ENCODE data around the gene UBA52. TPM values are rescaled to one million over a fixed set of nuclear protein-coding genes. Genes with fewer than 3 reads are reported as not detected.

The UBA52 gene
- total and polyA plus RNA-seq, 10 of the 15 experiments (the other 5 are each of a cell fraction or from before 2014, with no cell fraction given): 1,131 to 2,392 (median 1,645) TPM

DNA sequence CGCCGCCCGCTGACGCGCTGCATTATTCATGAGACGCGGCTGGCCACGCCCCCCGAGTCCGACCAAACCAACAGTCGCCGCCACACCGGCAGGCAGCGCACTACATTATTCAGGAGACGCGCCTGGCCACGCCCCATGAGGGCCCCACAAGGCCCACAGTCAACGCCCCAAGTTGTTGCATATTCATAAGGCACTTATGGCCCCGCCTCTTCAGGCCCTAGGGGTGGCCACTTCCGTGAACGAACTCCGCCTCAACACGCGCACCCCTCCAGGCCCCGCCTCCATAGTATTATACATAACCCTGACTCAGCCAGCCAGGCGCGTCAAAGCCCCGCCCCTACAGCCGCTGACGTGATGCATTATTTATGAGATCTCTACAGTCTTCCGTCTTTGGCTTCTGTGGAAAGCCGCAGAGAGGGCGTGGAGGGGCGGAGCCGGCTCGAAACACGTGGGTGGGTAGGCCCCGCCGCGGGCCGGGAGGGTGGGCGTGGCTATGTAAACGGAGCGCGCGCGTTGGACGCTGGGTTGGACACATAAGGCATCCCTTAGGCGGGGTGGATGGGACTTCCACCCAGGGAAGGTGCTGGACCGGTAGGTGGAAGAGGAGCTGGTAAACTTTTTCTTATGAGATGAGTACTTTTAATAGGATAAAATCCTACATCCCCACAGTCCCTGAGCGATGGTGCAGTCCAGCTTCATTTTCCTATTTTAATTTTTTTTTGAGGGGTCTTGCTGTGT, 49.4 kb upstream of the UBA52 start (continued):
- TF ChIP-seq, protein P1, sequence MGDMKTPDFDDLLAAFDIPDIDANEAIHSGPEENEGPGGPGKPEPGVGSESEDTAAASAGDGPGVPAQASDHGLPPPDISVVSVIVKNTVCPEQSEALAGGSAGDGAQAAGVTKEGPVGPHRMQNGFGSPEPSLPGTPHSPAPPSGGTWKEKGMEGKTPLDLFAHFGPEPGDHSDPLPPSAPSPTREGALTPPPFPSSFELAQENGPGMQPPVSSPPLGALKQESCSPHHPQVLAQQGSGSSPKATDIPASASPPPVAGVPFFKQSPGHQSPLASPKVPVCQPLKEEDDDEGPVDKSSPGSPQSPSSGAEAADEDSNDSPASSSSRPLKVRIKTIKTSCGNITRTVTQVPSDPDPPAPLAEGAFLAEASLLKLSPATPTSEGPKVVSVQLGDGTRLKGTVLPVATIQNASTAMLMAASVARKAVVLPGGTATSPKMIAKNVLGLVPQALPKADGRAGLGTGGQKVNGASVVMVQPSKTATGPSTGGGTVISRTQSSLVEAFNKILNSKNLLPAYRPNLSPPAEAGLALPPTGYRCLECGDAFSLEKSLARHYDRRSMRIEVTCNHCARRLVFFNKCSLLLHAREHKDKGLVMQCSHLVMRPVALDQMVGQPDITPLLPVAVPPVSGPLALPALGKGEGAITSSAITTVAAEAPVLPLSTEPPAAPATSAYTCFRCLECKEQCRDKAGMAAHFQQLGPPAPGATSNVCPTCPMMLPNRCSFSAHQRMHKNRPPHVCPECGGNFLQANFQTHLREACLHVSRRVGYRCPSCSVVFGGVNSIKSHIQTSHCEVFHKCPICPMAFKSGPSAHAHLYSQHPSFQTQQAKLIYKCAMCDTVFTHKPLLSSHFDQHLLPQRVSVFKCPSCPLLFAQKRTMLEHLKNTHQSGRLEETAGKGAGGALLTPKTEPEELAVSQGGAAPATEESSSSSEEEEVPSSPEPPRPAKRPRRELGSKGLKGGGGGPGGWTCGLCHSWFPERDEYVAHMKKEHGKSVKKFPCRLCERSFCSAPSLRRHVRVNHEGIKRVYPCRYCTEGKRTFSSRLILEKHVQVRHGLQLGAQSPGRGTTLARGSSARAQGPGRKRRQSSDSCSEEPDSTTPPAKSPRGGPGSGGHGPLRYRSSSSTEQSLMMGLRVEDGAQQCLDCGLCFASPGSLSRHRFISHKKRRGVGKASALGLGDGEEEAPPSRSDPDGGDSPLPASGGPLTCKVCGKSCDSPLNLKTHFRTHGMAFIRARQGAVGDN (IDR thresholded peaks at IDR 0.05): no peak
- TF ChIP-seq, protein P2, sequence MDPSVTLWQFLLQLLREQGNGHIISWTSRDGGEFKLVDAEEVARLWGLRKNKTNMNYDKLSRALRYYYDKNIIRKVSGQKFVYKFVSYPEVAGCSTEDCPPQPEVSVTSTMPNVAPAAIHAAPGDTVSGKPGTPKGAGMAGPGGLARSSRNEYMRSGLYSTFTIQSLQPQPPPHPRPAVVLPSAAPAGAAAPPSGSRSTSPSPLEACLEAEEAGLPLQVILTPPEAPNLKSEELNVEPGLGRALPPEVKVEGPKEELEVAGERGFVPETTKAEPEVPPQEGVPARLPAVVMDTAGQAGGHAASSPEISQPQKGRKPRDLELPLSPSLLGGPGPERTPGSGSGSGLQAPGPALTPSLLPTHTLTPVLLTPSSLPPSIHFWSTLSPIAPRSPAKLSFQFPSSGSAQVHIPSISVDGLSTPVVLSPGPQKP (IDR thresholded peaks at IDR 0.05; ENCODE audit: low read depth, low read length): peak; percentile 16; the same call in 1 of the 2 replicates
- TF ChIP-seq BCL3 (IDR thresholded peaks at IDR 0.05; ENCODE audit: borderline replicate concordance, insufficient read depth, low read depth, low read length, poor library complexity, severe bottlenecking) (no peak), ESRRA (IDR thresholded peaks at IDR 0.05; ENCODE audit: low read length) (no peak), MXI1 (IDR thresholded peaks at IDR 0.05; ENCODE audit: low read depth, low read length) (peak; percentile 69), EGR1 (IDR thresholded peaks at IDR 0.05; ENCODE audit: borderline replicate concordance in 1 of 2, low read depth in 2 of 2, low read length in 2 of 2) (peak in 1 of 2 experiments; percentile 33; a peak in 1 of 3 replicates), RCOR1 (conservative IDR thresholded peaks at IDR 0.05; ENCODE audit: low read depth, low read length) (no peak), MTA3 (IDR thresholded peaks at IDR 0.05; ENCODE audit: borderline replicate concordance, low read length) (no peak), MLLT1 (IDR thresholded peaks at IDR 0.05) (0 out of 2 replicates have a peak, but pooled peaks have one; percentile 66), PKNOX1 (IDR thresholded peaks at IDR 0.05) (peak; percentile 86), RELA (IDR thresholded peaks at IDR 0.05; ENCODE audit: borderline replicate concordance, partially characterized antibody) (no peak), SUPT20H (IDR thresholded peaks at IDR 0.05; ENCODE audit: borderline replicate concordance, control insufficient read depth, low read depth, low read length) (no peak), EED (IDR thresholded peaks at IDR 0.05; ENCODE audit: low read depth) (no peak), POU2F2 (IDR thresholded peaks at IDR 0.05; ENCODE audit: borderline replicate concordance, low read depth, low read length) (peak; percentile 100), FOXK2 (IDR thresholded peaks at IDR 0.05) (peak; percentile 90)
- TF ChIP-seq, protein P3, sequence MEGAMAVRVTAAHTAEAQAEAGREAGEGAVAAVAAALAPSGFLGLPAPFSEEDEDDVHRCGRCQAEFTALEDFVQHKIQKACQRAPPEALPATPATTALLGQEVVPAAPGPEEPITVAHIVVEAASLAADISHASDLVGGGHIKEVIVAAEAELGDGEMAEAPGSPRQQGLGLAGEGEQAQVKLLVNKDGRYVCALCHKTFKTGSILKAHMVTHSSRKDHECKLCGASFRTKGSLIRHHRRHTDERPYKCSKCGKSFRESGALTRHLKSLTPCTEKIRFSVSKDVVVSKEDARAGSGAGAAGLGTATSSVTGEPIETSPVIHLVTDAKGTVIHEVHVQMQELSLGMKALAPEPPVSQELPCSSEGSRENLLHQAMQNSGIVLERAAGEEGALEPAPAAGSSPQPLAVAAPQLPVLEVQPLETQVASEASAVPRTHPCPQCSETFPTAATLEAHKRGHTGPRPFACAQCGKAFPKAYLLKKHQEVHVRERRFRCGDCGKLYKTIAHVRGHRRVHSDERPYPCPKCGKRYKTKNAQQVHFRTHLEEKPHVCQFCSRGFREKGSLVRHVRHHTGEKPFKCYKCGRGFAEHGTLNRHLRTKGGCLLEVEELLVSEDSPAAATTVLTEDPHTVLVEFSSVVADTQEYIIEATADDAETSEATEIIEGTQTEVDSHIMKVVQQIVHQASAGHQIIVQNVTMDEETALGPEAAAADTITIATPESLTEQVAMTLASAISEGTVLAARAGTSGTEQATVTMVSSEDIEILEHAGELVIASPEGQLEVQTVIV (IDR thresholded peaks at IDR 0.05; ENCODE audit: borderline replicate concordance, partially characterized antibody): peak; percentile 46
